ENCODE measurements around the gene CACNG4.

The CACNG4 gene

DNA sequence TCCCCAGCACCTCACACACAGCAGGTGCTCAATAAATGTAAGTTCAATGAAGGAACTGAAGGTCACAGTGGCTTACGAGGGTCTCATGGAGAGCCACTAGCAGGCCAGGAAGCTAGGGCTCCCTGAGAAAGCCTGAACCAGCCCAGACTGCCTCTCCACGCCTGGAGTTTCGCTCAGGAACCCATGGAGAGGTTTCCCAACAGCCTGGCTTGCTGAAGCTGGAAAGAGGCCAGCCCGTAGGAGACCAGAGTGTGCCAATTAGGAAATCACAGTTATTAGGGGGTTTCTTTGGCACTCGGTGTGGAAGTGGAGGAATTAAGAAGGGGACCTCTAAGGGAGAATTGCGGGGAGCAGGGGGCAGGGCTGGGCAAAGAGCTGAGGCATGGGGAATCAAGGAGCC lies 43.6 kb downstream of the CACNG4 start:
- Histone ChIP-seq H3K36me3 (ENCODE audit: control insufficient read depth in 1 of 2, insufficient read depth in 2 of 2, low read length in 2 of 2) (no peaks in the 10 kb centered on the region), H3K4me3 (ENCODE audit: low read depth in 1 of 2, low read length in 2 of 2) (no peak overlapping the region), H3K27ac (ENCODE audit: low read depth, low read length) (no peak overlapping the region), H3K9me3 (ENCODE audit: control insufficient read depth in 1 of 2, low read length in 2 of 2) (no peaks in the 10 kb centered on the region), H3K4me1 (ENCODE audit: control insufficient read depth in 1 of 2, insufficient read depth in 2 of 2, low read length in 2 of 2) (no peaks in the 10 kb centered on the region), H3K9ac (ENCODE audit: low read depth in 1 of 2, low read length in 2 of 2) (no peak overlapping the region), H3K27me3 (ENCODE audit: control insufficient read depth in 1 of 2, insufficient read depth in 2 of 2, low read length in 2 of 2) (peaks cover 0 to 6% of the 10 kb centered on the region in 2 donors)

DNA sequence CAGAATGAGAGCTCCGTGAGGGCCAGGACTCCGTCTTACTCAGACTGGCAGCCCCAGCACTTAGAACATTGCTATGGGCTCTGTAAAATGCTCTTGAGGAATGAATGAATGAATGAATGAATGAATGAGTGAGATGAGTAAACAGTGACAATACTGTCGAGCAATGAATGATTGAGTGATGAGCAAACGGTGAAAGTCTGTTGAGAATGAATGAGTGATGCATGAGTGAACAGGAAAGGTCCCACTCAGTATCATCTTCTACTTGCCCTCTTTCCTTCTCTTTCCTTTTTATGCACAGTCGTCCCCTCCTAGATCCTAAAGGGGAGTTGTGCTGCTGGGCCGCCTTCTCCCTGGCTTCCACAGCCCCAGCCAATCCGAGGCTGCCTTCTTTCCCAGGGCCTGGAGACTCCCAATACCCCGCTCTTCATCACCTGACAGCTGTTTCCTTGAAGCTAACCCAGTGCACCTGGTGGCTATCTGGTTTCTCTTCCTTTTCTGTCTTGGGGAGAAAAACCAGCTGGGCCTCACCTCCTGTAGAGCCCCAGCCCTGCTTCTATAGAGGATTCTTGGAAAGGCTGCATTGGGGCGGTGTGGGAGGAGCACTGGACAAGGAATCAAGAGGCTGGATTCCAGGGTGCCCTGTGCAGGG lies 47.1 kb downstream of the CACNG4 start:
- Histone ChIP-seq H3K4me3 (ENCODE audit: low read depth in 1 of 2, low read length in 2 of 2) (no peak overlapping the region), H3K4me1 (ENCODE audit: control insufficient read depth in 1 of 2, insufficient read depth in 2 of 2, low read length in 2 of 2) (no peaks in the 10 kb centered on the region), H3K9me3 (ENCODE audit: control insufficient read depth in 1 of 2, low read length in 2 of 2) (no peaks in the 10 kb centered on the region), H3K27me3 (ENCODE audit: control insufficient read depth in 1 of 2, insufficient read depth in 2 of 2, low read length in 2 of 2) (peaks cover 3 to 4% of the 10 kb centered on the region in 2 donors), H3K9ac (ENCODE audit: low read depth in 1 of 2, low read length in 2 of 2) (no peak overlapping the region), H3K36me3 (ENCODE audit: control insufficient read depth in 1 of 2, insufficient read depth in 2 of 2, low read length in 2 of 2) (no peaks in the 10 kb centered on the region), H3K27ac (ENCODE audit: low read depth, low read length) (no peak overlapping the region)

DNA sequence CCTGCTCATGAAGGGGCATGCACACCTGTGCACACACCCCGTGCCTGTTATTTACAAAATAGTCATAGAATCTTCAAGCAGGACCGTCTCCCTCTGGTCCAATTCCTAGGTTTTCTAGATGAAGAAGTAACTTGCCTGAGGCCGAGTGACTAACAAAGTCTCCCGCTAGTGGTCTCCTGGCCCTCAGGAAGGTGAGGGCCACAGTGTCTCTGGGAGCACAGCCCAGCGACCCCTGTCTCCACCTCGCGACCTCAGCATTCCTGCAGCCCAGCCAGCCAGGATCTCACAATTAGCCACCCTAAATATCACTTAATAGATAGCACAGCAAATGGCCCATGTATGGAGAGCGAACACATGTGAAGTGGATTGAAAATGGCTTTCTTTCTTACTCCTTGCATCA lies 49.4 kb downstream of the CACNG4 start:
- Histone ChIP-seq H3K9ac (ENCODE audit: low read depth in 1 of 2, low read length in 2 of 2) (no peak overlapping the region), H3K36me3 (ENCODE audit: control insufficient read depth in 1 of 2, insufficient read depth in 2 of 2, low read length in 2 of 2) (no peaks in the 10 kb centered on the region), H3K4me3 (ENCODE audit: low read depth in 1 of 2, low read length in 2 of 2) (no peak overlapping the region), H3K27ac (ENCODE audit: low read depth, low read length) (no peak overlapping the region), H3K4me1 (ENCODE audit: control insufficient read depth in 1 of 2, insufficient read depth in 2 of 2, low read length in 2 of 2) (no peaks in the 10 kb centered on the region), H3K9me3 (ENCODE audit: control insufficient read depth in 1 of 2, low read length in 2 of 2) (no peaks in the 10 kb centered on the region), H3K27me3 (ENCODE audit: control insufficient read depth in 1 of 2, insufficient read depth in 2 of 2, low read length in 2 of 2) (peaks cover 4 to 5% of the 10 kb centered on the region in 2 donors)

DNA sequence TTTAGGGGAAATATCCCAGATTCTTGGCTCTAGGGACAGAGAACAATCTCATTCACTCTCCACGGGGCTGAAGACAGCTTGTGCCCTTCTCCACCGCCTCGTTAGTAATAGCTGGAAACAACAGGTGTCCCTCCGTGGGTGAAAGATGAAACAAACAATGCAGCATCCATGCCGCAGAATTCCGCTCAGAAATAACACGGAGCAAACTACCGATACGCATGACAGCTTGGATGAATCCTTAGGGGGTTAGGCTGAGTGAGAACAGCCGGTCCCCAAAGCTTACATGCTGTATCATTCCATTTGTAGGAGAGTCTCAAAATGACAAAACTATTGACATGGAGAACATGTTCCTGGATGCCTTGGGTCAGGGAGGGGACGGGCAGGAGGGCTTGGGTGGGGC lies 50.5 kb downstream of the CACNG4 start:
- H3K9me3 ChIP-seq (ENCODE audit: control insufficient read depth in 1 of 2, low read length in 2 of 2): no peaks in the 10 kb centered on the region
- no peaks in the 10 kb centered on the region for H3K36me3 ChIP-seq (ENCODE audit: control insufficient read depth in 1 of 2, insufficient read depth in 2 of 2, low read length in 2 of 2)
- H3K4me3 ChIP-seq (ENCODE audit: low read depth in 1 of 2, low read length in 2 of 2): no peak overlapping the region
- no peaks in the 10 kb centered on the region for H3K4me1 ChIP-seq (ENCODE audit: control insufficient read depth in 1 of 2, insufficient read depth in 2 of 2, low read length in 2 of 2)
- peaks cover 4 to 5% of the 10 kb centered on the region in 2 donors for H3K27me3 ChIP-seq (ENCODE audit: control insufficient read depth in 1 of 2, insufficient read depth in 2 of 2, low read length in 2 of 2)
- H3K27ac ChIP-seq (ENCODE audit: low read depth, low read length): no peak overlapping the region
- no peak overlapping the region for H3K9ac ChIP-seq (ENCODE audit: low read depth in 1 of 2, low read length in 2 of 2)

DNA sequence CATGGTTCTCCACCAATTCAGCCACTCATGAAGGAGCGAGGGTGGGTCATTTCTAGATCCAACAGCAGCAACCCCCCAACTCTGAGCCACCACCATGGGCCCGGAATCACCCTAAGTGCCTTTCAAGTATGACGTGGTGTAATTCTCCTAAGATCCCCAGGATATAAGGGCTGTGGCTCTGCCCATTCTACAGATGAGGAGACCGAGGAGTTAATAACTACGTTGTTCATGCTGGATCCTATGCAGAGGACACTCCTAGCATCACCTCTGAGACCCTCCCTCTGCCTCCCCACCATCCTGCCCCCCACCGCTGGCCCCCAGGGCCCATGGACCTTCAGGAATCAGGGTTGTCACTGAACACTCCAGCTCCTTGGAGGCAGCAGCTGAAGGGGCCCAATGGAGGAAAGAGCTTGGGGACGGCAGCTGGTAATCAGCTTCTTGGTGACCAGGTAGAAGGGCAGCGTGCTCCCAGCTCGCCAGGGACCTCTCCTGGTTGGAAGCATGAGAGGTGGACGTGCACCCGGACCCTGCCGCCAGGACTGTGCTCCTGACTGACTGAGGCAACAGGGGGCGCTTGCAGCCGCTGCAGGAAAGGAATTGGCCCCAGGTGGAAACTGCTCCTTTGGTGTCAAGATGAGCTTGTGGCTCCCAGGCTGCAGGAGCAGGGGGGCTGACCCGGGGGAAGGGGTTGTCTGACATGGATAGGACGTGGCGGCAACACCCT lies 51.7 kb downstream of the CACNG4 start:
- Histone ChIP-seq H3K27me3 (ENCODE audit: control insufficient read depth in 1 of 2, insufficient read depth in 2 of 2, low read length in 2 of 2) (peaks cover 4 to 5% of the 10 kb centered on the region in 2 donors), H3K27ac (ENCODE audit: low read depth, low read length) (no peak overlapping the region), H3K36me3 (ENCODE audit: control insufficient read depth in 1 of 2, insufficient read depth in 2 of 2, low read length in 2 of 2) (no peaks in the 10 kb centered on the region), H3K9me3 (ENCODE audit: control insufficient read depth in 1 of 2, low read length in 2 of 2) (no peaks in the 10 kb centered on the region), H3K4me3 (ENCODE audit: low read depth in 1 of 2, low read length in 2 of 2) (no peak overlapping the region), H3K9ac (ENCODE audit: low read depth in 1 of 2, low read length in 2 of 2) (no peak overlapping the region), H3K4me1 (ENCODE audit: control insufficient read depth in 1 of 2, insufficient read depth in 2 of 2, low read length in 2 of 2) (no peaks in the 10 kb centered on the region)

DNA sequence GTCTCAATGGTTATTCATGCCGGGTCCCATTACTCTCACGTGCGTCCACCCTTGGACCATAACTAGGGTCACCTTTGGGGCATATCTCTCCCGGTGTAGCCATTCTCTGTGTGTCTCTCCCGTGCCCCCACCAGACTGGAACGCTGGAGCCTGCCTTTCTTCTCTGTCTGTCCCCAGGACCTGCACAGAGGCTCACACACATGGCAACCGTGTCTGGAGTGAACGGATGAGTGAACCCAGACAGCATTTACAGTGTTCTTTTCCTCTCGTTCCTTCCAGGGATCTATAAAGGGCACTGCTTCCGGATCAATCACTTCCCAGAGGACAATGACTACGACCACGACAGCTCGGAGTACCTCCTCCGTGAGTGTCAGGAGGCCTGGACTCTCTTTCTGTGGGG lies 53.4 kb downstream of the CACNG4 start:
- H3K27me3 ChIP-seq (ENCODE audit: control insufficient read depth in 1 of 2, insufficient read depth in 2 of 2, low read length in 2 of 2): peaks cover 0 to 5% of the 10 kb centered on the region in 2 donors
- no peaks in the 10 kb centered on the region for H3K4me1 ChIP-seq (ENCODE audit: control insufficient read depth in 1 of 2, insufficient read depth in 2 of 2, low read length in 2 of 2)
- H3K9me3 ChIP-seq (ENCODE audit: control insufficient read depth in 1 of 2, low read length in 2 of 2): no peaks in the 10 kb centered on the region
- no peak overlapping the region for H3K27ac ChIP-seq (ENCODE audit: low read depth, low read length)
- H3K4me3 ChIP-seq (ENCODE audit: low read depth in 1 of 2, low read length in 2 of 2): no peak overlapping the region
- no peaks in the 10 kb centered on the region for H3K36me3 ChIP-seq (ENCODE audit: control insufficient read depth in 1 of 2, insufficient read depth in 2 of 2, low read length in 2 of 2)
- H3K9ac ChIP-seq (ENCODE audit: low read depth in 1 of 2, low read length in 2 of 2): no peak overlapping the region

DNA sequence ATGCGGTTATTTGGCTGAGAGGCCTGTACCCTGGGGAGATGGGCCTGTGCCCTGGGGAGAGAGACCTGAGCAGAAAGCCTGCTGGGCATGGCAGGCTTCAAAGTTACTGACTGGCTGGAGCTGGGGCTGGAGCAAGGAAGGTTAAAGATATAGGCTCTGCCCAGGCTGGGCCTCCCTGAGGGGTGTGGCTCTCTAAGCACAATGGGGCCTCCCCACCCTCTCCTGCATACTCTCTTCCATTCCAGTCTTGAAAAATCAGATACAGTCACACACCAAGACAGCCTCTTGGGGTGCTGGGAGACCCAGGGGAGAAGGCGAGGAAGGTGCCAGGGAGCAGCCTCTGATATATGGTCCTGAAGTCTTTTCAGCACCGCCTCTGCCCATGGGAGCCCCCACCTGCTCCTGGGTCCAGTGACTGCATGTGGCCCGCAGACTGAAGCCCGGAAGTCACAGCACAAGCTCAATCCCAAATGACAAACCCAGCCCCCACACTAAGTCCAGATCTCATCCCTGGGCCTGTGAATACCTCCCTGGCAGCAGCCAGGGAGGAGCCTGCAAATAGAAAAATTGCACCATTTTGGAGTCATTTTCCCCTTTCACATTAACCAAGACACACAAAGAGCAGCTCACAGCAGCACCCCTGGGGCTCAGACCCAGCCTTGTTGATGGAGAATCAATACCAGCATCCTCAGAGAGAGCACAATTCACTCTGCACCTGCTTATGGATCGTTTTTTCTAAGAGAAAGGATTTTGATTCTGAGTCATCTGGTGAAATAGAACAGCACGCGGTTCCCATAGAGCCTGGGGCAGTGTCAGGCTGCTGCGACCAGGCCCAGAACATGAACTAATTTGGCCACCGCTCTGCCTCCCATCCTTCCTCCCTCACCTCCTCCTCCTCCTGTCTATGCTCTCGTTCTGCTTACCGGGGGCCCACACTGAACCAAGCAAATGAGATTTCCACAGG lies 54.2 kb downstream of the CACNG4 start:
- Histone ChIP-seq H3K9me3 (ENCODE audit: control insufficient read depth in 1 of 2, low read length in 2 of 2) (no peaks in the 10 kb centered on the region), H3K9ac (ENCODE audit: low read depth in 1 of 2, low read length in 2 of 2) (no peak overlapping the region), H3K4me1 (ENCODE audit: control insufficient read depth in 1 of 2, insufficient read depth in 2 of 2, low read length in 2 of 2) (no peaks in the 10 kb centered on the region), H3K36me3 (ENCODE audit: control insufficient read depth in 1 of 2, insufficient read depth in 2 of 2, low read length in 2 of 2) (no peaks in the 10 kb centered on the region), H3K27ac (ENCODE audit: low read depth, low read length) (no peak overlapping the region), H3K27me3 (ENCODE audit: control insufficient read depth in 1 of 2, insufficient read depth in 2 of 2, low read length in 2 of 2) (peaks cover 0 to 5% of the 10 kb centered on the region in 2 donors), H3K4me3 (ENCODE audit: low read depth in 1 of 2, low read length in 2 of 2) (no peak overlapping the region)

DNA sequence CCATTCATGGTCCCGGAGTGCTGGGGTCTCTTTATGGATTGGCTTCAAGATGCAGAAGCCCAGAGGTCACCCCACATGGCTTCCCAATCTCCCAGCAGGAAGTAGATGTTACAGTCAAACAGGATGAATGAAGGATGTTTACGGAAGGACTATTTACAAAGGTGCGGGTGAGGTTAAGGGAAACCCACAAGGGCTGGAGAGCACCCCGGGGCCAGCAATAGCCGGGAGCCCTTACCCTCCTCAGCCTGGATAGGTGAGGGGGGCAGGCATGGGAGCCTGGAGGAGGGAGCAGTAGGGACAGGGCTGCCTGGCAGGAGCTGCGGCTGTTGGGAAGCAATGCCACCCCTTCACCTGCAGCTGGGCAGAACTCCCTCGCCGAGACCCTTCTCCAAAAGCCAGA lies 55.3 kb downstream of the CACNG4 start:
- H3K9ac ChIP-seq (ENCODE audit: low read depth in 1 of 2, low read length in 2 of 2): no peak overlapping the region
- no peak overlapping the region for H3K27ac ChIP-seq (ENCODE audit: low read depth, low read length)
- no peak overlapping the region for H3K4me3 ChIP-seq (ENCODE audit: low read depth in 1 of 2, low read length in 2 of 2)
- no peaks in the 10 kb centered on the region for H3K4me1 ChIP-seq (ENCODE audit: control insufficient read depth in 1 of 2, insufficient read depth in 2 of 2, low read length in 2 of 2)
- H3K36me3 ChIP-seq (ENCODE audit: control insufficient read depth in 1 of 2, insufficient read depth in 2 of 2, low read length in 2 of 2): no peaks in the 10 kb centered on the region
- peaks cover 5% of the 10 kb centered on the region in 2 donors for H3K27me3 ChIP-seq (ENCODE audit: control insufficient read depth in 1 of 2, insufficient read depth in 2 of 2, low read length in 2 of 2)
- no peaks in the 10 kb centered on the region for H3K9me3 ChIP-seq (ENCODE audit: control insufficient read depth in 1 of 2, low read length in 2 of 2)

DNA sequence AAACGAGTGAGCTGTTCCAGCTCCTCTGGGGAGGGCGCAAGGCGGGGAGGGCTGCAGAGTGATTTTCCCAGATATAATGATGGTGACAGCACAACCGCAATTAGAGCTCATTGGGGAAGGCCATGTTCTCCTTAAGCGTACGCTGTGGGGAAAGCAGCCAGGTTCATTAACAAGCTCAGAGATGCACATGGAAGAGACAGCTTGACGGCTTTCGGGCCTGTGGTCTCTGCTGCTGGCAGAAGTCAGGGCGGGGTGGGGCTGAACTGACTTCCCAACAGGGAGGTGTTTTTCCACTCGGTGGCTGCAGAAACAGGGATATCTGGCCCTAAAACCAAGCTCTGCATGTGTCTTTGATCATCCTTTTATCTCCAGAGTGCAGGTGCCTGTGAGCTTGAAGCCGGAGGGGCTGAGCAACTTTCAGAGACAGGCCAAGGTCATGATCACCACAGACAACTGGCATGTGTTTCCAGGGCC lies 55.8 kb downstream of the CACNG4 start:
- H3K9me3 ChIP-seq (ENCODE audit: control insufficient read depth in 1 of 2, low read length in 2 of 2): no peaks in the 10 kb centered on the region
- peaks cover 5% of the 10 kb centered on the region in 2 donors for H3K27me3 ChIP-seq (ENCODE audit: control insufficient read depth in 1 of 2, insufficient read depth in 2 of 2, low read length in 2 of 2)
- no peak overlapping the region for H3K9ac ChIP-seq (ENCODE audit: low read depth in 1 of 2, low read length in 2 of 2)
- no peak overlapping the region for H3K4me3 ChIP-seq (ENCODE audit: low read depth in 1 of 2, low read length in 2 of 2)
- H3K27ac ChIP-seq (ENCODE audit: low read depth, low read length): no peak overlapping the region
- no peaks in the 10 kb centered on the region for H3K36me3 ChIP-seq (ENCODE audit: control insufficient read depth in 1 of 2, insufficient read depth in 2 of 2, low read length in 2 of 2)
- peaks cover 3 to 4% of the 10 kb centered on the region in 2 donors for H3K4me1 ChIP-seq (ENCODE audit: control insufficient read depth in 1 of 2, insufficient read depth in 2 of 2, low read length in 2 of 2)

DNA sequence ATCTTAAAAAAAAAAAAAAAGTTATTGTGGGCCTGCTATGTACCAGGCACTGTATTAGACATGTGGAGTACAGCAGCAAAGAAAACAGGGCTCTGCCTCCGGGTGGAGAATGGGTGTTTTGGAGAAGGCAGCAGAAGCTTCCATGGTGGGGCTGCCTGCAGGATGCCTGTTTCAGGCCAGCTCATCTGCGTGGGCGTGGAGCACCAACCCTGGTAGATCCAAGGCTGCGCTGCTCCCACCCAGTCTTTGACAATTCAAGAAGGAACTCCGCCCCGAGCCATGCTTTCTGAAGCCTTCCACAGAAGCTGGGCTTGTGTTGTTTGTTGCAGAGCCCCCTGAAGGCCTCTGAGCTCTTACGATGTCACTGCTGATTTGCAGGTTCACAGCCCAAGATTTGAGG lies 56.7 kb downstream of the CACNG4 start:
- peaks cover 3 to 9% of the 10 kb centered on the region in 2 donors for H3K4me1 ChIP-seq (ENCODE audit: control insufficient read depth in 1 of 2, insufficient read depth in 2 of 2, low read length in 2 of 2)
- H3K4me3 ChIP-seq (ENCODE audit: low read depth in 1 of 2, low read length in 2 of 2): no peak overlapping the region
- H3K9me3 ChIP-seq (ENCODE audit: control insufficient read depth in 1 of 2, low read length in 2 of 2): no peaks in the 10 kb centered on the region
- H3K36me3 ChIP-seq (ENCODE audit: control insufficient read depth in 1 of 2, insufficient read depth in 2 of 2, low read length in 2 of 2): no peaks in the 10 kb centered on the region
- no peak overlapping the region for H3K9ac ChIP-seq (ENCODE audit: low read depth in 1 of 2, low read length in 2 of 2)
- H3K27me3 ChIP-seq (ENCODE audit: control insufficient read depth in 1 of 2, insufficient read depth in 2 of 2, low read length in 2 of 2): peaks cover 5% of the 10 kb centered on the region in 2 donors
- H3K27ac ChIP-seq (ENCODE audit: low read depth, low read length): no peak overlapping the region
